ENCODE results near the gene IL1R2. TPM values are rescaled to one million over a fixed set of nuclear protein-coding genes. Genes with fewer than 3 reads are reported as not detected.

The IL1R2 gene
- total RNA-seq, 1 donor from 2014 or later: not detected

- TF ChIP-seq CTCF (IDR thresholded peaks at IDR 0.05; ENCODE audit: partially characterized antibody, unreplicated experiment): no peak
- H3K9me3 Mint-ChIP-seq (ENCODE audit: unreplicated experiment): no peaks in the 10 kb centered on the region
Observed at GRCh38 chr2:102072741-102073140, 81.0 kb downstream of the IL1R2 start.

GRCh38 chr2:102073168-102073724 is 81.5 kb downstream of the IL1R2 start:
- Mint-ChIP-seq H3K36me3 (ENCODE audit: unreplicated experiment) (peaks cover 2% of the 10 kb centered on the region), H3K4me1 (ENCODE audit: low read depth, unreplicated experiment) (peaks cover 2% of the 10 kb centered on the region), H3K27ac (ENCODE audit: unreplicated experiment) (no peak overlapping the region), H3K9me3 (ENCODE audit: unreplicated experiment) (no peaks in the 10 kb centered on the region), H3K27me3 (ENCODE audit: unreplicated experiment) (peaks cover 3% of the 10 kb centered on the region), H3K4me3 (ENCODE audit: unreplicated experiment) (no peak overlapping the region)
- TF ChIP-seq CTCF (IDR thresholded peaks at IDR 0.05; ENCODE audit: partially characterized antibody, unreplicated experiment): no peak
- no peak for DNase-seq

More at GRCh38 chr2:102072741-102073140, 81.0 kb downstream of the IL1R2 start:
- peaks cover 2% of the 10 kb centered on the region for H3K4me1 Mint-ChIP-seq (ENCODE audit: low read depth, unreplicated experiment)
- no peak overlapping the region for H3K4me3 Mint-ChIP-seq (ENCODE audit: unreplicated experiment)
- no peak for DNase-seq
- no peak overlapping the region for H3K27ac Mint-ChIP-seq (ENCODE audit: unreplicated experiment)
- peaks cover 3% of the 10 kb centered on the region for H3K27me3 Mint-ChIP-seq (ENCODE audit: unreplicated experiment)
- peaks cover 5% of the 10 kb centered on the region for H3K36me3 Mint-ChIP-seq (ENCODE audit: unreplicated experiment)

GRCh38 chr2:102074152-102074783 is 82.5 kb downstream of the IL1R2 start:
- H3K36me3 Mint-ChIP-seq (ENCODE audit: unreplicated experiment): no peaks in the 10 kb centered on the region
- no peak overlapping the region for H3K4me3 Mint-ChIP-seq (ENCODE audit: unreplicated experiment)
- TF ChIP-seq CTCF (IDR thresholded peaks at IDR 0.05; ENCODE audit: partially characterized antibody, unreplicated experiment): no peak
- peaks cover 1% of the 10 kb centered on the region for H3K27me3 Mint-ChIP-seq (ENCODE audit: unreplicated experiment)
- no peak overlapping the region for H3K27ac Mint-ChIP-seq (ENCODE audit: unreplicated experiment)
- DNase-seq: no peak
- H3K9me3 Mint-ChIP-seq (ENCODE audit: unreplicated experiment): no peaks in the 10 kb centered on the region
- H3K4me1 Mint-ChIP-seq (ENCODE audit: low read depth, unreplicated experiment): peaks cover 2% of the 10 kb centered on the region

- H3K27ac Mint-ChIP-seq (ENCODE audit: unreplicated experiment): no peak overlapping the region
- no peaks in the 10 kb centered on the region for H3K36me3 Mint-ChIP-seq (ENCODE audit: unreplicated experiment)
Observed at GRCh38 chr2:102075479-102075878, 83.7 kb downstream of the IL1R2 start.

More at GRCh38 chr2:102075479-102075878, 83.7 kb downstream of the IL1R2 start:
- H3K9me3 Mint-ChIP-seq (ENCODE audit: unreplicated experiment): no peaks in the 10 kb centered on the region
- DNase-seq: no peak
- peaks cover 2% of the 10 kb centered on the region for H3K4me1 Mint-ChIP-seq (ENCODE audit: low read depth, unreplicated experiment)
- peaks cover 1% of the 10 kb centered on the region for H3K27me3 Mint-ChIP-seq (ENCODE audit: unreplicated experiment)
- H3K4me3 Mint-ChIP-seq (ENCODE audit: unreplicated experiment): no peak overlapping the region
- TF ChIP-seq CTCF (IDR thresholded peaks at IDR 0.05; ENCODE audit: partially characterized antibody, unreplicated experiment): no peak
